ENCODE measurements around the gene CLRN2. TPM values are rescaled to one million over a fixed set of nuclear protein-coding genes. Genes with fewer than 3 reads are reported as not detected.
"Not testable (repeated sequence)": the region's sequence is repeated elsewhere in the genome, so short reads cannot be mapped to it uniquely, and the experiment has no call there.

The CLRN2 gene
- total and polyA plus RNA-seq, 2 donors (not counting 3 experiments of a cell fraction or from before 2014, with no cell fraction given) = not detected

DNA sequence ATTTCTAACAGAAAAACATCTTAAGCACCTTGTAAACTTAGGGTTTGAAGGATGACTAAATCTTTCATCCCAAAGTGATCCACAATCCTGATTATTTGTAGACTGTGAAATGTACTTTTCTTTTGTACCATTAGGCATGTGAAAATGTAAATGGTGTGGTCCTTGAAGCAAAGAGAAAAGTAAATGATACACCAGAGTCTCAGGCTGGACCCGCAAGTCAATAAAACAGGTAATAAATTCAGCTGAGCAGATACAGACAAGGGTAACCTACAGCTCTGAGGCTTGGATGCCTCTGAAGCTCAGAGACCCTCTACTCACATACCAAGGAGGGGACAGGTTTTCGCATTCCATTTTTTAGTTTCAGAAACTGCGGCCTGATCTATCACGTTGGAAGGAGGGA lies 59.2 kb downstream of the CLRN2 start:
- DNase-seq (ENCODE audit: low read depth, low spot score) = no peak
- Histone ChIP-seq H3K9me1 (replicated peaks; ENCODE audit: control insufficient read depth, extremely low read depth, insufficient read depth, low read length) (no peaks in the 10 kb centered on the region), H3K4me3 (replicated peaks in 1 of 3; ENCODE audit: insufficient read depth in 1 of 3, low read depth in 1 of 3, low read length in 3 of 3) (no peak overlapping the region), H3K9ac (replicated peaks; ENCODE audit: extremely low read depth, insufficient read depth, low read length) (no peak overlapping the region), H4K20me1 (replicated peaks; ENCODE audit: control insufficient read depth, extremely low read depth, insufficient read depth, low read length) (no peaks in the 10 kb centered on the region), H3K4me1 (ENCODE audit: control insufficient read depth, extremely low read depth, insufficient read depth, low read length) (peaks cover 13% of the 10 kb centered on the region), H3K79me2 (ENCODE audit: control insufficient read depth, insufficient read depth, low read length) (no peaks in the 10 kb centered on the region), H2AFZ (ENCODE audit: low read depth, low read length) (no peak overlapping the region), H3K4me2 (ENCODE audit: insufficient read depth, low read length) (no peak overlapping the region), H3K27me3 (ENCODE audit: control insufficient read depth in 2 of 2, insufficient read depth in 2 of 2, low read length in 2 of 2) (peaks cover 0 to 2% of the 10 kb centered on the region in 2 experiments), H3K27ac (ENCODE audit: insufficient read depth, low read depth, low read length) (no peak overlapping the region), H3K9me3 (replicated peaks; ENCODE audit: control insufficient read depth, insufficient read depth, low read length) (no peaks in the 10 kb centered on the region), H3K36me3 (ENCODE audit: control insufficient read depth in 2 of 2, extremely low read depth in 1 of 2, insufficient read depth in 2 of 2, low read length in 2 of 2) (no peaks in the 10 kb centered on the region)
- TF ChIP-seq EZH2 (IDR thresholded peaks at IDR 0.05; ENCODE audit: borderline replicate concordance, low read depth, low read length, severe bottlenecking) = no peak
- no peak for TF ChIP-seq POLR2A (IDR thresholded peaks at IDR 0.05; ENCODE audit: low read depth, low read length)
- TF ChIP-seq, protein P1, sequence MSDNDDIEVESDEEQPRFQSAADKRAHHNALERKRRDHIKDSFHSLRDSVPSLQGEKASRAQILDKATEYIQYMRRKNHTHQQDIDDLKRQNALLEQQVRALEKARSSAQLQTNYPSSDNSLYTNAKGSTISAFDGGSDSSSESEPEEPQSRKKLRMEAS (IDR thresholded peaks at IDR 0.05; ENCODE audit: insufficient read depth, insufficient read length) = no peak
- TF ChIP-seq GATA2 (IDR thresholded peaks at IDR 0.05; ENCODE audit: insufficient read depth, insufficient read length, low read depth, low read length) = no peak
- TF ChIP-seq, protein P2, sequence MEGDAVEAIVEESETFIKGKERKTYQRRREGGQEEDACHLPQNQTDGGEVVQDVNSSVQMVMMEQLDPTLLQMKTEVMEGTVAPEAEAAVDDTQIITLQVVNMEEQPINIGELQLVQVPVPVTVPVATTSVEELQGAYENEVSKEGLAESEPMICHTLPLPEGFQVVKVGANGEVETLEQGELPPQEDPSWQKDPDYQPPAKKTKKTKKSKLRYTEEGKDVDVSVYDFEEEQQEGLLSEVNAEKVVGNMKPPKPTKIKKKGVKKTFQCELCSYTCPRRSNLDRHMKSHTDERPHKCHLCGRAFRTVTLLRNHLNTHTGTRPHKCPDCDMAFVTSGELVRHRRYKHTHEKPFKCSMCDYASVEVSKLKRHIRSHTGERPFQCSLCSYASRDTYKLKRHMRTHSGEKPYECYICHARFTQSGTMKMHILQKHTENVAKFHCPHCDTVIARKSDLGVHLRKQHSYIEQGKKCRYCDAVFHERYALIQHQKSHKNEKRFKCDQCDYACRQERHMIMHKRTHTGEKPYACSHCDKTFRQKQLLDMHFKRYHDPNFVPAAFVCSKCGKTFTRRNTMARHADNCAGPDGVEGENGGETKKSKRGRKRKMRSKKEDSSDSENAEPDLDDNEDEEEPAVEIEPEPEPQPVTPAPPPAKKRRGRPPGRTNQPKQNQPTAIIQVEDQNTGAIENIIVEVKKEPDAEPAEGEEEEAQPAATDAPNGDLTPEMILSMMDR (IDR thresholded peaks at IDR 0.05; ENCODE audit: extremely low read depth in 1 of 2, insufficient read depth in 1 of 2, low read depth in 1 of 2, low read length in 2 of 2) = no peak
- TF ChIP-seq JUN (IDR thresholded peaks at IDR 0.05; ENCODE audit: borderline replicate concordance, insufficient read depth, insufficient read length, low read depth) = no peak
- TF ChIP-seq MYC (IDR thresholded peaks at IDR 0.05; ENCODE audit: low read depth, low read length) = no peak
- no peak for TF ChIP-seq POLR2AphosphoS5 (IDR thresholded peaks at IDR 0.05; ENCODE audit: insufficient read depth, low read depth, low read length)
- TF ChIP-seq FOS (IDR thresholded peaks at IDR 0.05; ENCODE audit: borderline replicate concordance, insufficient read depth, low read length) = no peak
- POLR2A ChIA-PET = no interaction called here
- dilution Hi-C loops (cut with MboI; ENCODE audit: extremely low pct_ligation_motif_present, low sequenced_read_pairs) = no loop called here
- intact Hi-C loops (cut with micrococcal nuclease) = no loop called here
- FAIRE-seq = no peak
- no TSS peak for BruUV-seq (replicated peaks)
- CTCF ChIA-PET = interaction anchor here (1.3 to 1.9 kb wide), 2 partner anchors 19 to 25 kb away, joined by 3 to 6 read pairs; no protein-coding TSS in a partner anchor

DNA sequence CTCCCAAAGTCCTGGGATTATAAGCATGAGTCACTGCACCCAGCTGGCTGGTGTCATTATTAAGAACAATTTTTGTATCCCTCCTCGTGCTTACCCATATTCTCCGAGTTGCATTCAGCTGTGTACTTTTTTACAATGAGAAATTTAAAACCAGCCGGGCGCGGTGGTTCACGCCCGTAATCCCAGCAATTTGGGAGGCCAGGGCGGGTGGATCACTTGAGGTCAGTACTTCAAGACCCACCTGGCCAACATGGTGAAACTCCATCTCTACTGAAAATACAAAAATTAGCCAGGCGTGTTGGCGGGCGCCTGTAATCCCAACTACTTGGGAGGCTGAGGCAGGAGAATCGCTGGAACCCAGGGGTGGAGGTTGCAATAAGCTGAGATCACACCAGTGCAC lies 60.2 kb downstream of the CLRN2 start:
- H3K9me1 ChIP-seq (replicated peaks; ENCODE audit: control insufficient read depth, extremely low read depth, insufficient read depth, low read length); H3K27me3 ChIP-seq (ENCODE audit: control insufficient read depth in 2 of 2, insufficient read depth in 2 of 2, low read length in 2 of 2); BruUV-seq (replicated peaks); H3K27ac ChIP-seq (ENCODE audit: insufficient read depth, low read depth, low read length); FAIRE-seq; intact Hi-C loops (cut with micrococcal nuclease); DNase-seq (ENCODE audit: low read depth, low spot score); H4K20me1 ChIP-seq (replicated peaks; ENCODE audit: control insufficient read depth, extremely low read depth, insufficient read depth, low read length); H2AFZ ChIP-seq (ENCODE audit: low read depth, low read length); H3K79me2 ChIP-seq (ENCODE audit: control insufficient read depth, insufficient read depth, low read length); H3K9ac ChIP-seq (replicated peaks; ENCODE audit: extremely low read depth, insufficient read depth, low read length); H3K9me3 ChIP-seq (replicated peaks; ENCODE audit: control insufficient read depth, insufficient read depth, low read length); H3K4me2 ChIP-seq (ENCODE audit: insufficient read depth, low read length); POLR2A ChIA-PET; H3K4me3 ChIP-seq (replicated peaks in 1 of 3; ENCODE audit: insufficient read depth in 1 of 3, low read depth in 1 of 3, low read length in 3 of 3); H3K36me3 ChIP-seq (ENCODE audit: control insufficient read depth in 2 of 2, extremely low read depth in 1 of 2, insufficient read depth in 2 of 2, low read length in 2 of 2); dilution Hi-C loops (cut with MboI; ENCODE audit: extremely low pct_ligation_motif_present, low sequenced_read_pairs): not testable (repeated sequence)
- CTCF ChIA-PET = interaction anchor here (1.9 kb wide), 1 partner anchor 26 kb away, joined by 6 read pairs; no protein-coding TSS in a partner anchor
- H3K4me1 ChIP-seq (ENCODE audit: control insufficient read depth, extremely low read depth, insufficient read depth, low read length) = peaks cover 20% of the 10 kb centered on the region
